HG03521 (cell line): ENCODE results near the gene RAI1.
"Not testable (repeated sequence)": the region's sequence is repeated elsewhere in the genome, so short reads cannot be mapped to it uniquely, and the experiment has no call there.

Source experiments
- ATAC-seq: cut with Tn5 transposase; IDR thresholded peaks from one replicate; pipeline ENCODE4 v1.9.1; 2021; ENCODE audit warnings: mild to moderate bottlenecking, moderate library complexity; ENCODE audit not compliant: unreplicated experiment

RAI1 gene

DNA sequence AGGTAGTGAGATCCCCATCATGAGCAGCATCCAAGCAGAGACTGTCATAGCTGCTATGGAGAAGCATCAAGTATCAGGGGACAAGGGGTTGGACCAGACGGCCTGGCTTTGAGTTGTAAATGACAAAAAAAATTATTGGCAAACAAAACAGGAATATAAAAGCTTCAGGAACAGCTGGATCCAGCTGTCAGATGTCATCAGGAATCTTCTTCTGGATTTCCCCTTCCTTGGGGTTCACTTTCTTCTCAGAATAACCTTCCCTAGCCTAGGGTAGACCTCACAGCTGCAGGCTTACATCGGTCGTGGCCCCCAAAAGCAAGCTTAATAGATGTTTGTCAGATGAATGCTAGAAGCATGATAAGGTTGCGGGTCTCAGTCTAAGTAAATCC lies 17.2 kb upstream of the RAI1 start:
- ATAC-seq: no peak

- no peak for ATAC-seq
These were observed 16.0 kb upstream of the RAI1 start for GRCh38 chr17:17665255-17665654.

- ATAC-seq: no peak
These were observed 15.0 kb upstream of the RAI1 start for GRCh38 chr17:17666111-17666714.

DNA sequence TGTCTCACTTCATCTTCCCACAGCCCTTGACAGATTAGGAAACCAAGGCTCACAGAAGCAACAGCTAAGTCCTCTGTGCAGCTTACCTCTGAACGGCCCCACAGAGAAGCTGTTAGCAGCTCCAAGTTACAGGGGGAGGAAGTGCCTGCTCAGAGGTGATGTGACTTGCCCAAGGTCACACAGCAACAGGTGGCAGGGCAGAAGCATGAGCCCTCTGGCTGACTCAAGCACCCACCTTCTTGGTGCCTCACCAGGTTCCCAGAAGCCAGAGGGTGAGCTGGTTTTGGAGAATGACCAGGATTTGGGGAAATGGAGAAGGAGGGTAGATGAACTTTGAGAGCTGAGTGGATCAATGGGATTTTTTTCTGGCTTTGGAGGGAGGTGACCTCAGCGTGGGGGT lies 14.0 kb upstream of the RAI1 start:
- no peak for ATAC-seq

DNA sequence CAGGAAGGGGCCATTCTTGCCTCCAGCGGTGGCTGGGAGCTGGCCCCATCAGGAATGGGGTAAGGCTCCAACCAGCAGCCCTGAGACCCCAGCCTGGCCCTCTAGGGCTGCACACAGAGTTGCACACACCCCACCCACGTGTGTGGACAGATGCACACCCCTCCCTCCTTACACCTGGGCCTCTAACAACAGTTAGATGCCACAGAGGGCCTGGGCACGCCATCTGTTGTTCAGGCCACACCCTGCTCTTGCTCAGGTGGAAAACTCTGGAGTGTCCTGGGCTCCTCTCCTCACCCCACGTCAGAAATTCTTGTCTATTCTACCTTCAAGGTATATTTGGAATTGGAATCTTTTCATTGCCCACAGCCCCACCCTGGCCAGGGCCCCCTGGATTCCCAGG lies 13.3 kb upstream of the RAI1 start:
- no peak for ATAC-seq

DNA sequence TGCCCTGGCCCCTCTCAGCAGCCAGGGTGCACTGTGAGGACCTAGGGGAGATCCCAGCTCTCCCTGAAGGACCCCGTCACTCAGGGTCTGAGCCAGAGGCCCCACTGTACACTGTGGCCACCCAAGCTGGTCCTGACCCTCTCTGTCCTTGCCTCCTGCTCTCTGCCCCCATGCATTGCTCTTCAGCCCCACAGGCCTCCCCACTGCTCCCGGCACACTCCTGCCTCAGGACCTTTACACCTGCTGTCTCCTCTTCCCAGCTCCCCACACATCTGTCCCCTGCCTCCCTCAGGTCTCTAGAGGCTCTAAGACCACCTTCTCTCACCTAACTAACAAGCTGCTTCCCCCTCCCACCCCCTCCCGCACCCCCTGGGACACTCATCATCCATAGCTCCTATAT lies 12.9 kb upstream of the RAI1 start:
- ATAC-seq: no peak

GRCh38 chr17:17668775-17669579 lies 12.3 kb upstream of the RAI1 start:
- no peak for ATAC-seq

DNA sequence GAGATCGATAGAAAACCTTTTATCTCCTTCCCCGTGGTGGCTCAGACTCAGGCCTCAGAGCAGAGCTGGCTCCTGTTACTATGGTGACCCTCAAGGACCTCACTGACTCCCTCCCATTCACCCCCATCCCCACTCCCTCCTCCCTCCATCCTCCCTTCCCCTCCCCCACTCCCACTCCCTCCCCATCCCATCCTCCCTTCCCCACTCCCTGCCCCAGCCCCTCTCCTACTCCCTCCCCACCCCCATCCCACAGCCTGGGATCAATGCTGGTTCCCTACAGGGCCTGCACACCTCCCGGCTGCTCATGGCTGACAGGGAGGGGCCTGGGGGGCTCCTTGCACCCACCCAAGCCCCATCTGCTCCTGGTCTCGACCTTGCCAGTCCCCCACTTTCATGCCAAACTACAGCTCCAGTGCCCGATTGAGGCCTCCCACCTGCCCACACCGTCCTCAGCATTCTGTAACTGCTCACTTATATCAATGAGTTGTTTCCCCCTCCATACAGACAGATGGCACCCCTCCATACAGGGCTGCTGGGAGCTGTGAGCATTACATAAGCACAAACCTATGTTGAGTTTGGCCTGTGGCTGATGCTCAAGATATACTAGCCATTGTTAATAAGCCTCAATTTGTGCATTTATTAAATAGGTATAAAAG lies 11.6 kb upstream of the RAI1 start:
- no peak for ATAC-seq

GRCh38 chr17:17670701-17671305 lies 10.5 kb upstream of the RAI1 start:
- ATAC-seq: no peak

- no peak for ATAC-seq
These were observed 9.7 kb upstream of the RAI1 start for GRCh38 chr17:17671369-17672129.

DNA sequence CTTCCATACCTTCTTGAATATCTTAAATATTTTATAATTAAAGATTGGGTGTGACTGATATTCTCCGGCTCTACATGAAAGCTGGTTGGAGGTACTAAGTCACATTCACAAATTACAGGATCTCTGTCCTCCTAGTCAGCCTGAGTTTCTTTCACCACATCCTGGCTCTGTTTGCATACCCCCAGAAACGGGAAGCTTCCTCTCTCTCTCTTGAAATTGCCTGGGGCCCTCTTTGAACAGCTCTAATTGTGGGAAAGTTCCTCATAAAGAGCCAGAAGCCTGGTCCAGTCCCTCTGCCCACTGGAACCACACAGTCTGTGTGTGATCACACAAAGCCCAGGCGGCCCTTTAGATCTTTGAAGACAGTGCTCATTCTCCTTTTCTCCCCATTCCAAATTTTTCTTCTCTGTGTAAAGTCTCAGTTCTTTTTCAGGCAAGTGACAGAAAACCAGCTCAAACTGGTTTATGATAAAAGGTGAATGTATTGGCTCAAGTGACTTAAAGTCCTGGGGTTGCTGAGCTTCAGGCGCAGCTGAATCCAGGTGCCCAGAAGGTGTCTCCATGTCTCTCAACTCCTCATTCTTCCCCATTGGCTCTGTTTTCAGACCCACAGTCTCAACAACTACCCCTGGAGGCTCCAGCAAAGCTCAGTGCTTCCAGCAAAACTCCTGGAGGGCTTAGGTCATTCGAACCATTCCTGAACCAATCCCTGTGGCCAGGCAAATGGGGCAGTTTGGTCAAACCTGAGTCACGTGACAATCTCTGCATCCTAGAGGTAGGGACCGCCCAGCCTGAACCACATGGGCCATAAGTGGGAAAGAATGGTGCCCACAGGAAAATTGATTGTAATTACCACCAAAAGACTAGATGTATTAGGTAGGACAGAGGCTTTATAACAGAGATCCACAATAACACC lies 8.5 kb upstream of the RAI1 start:
- ATAC-seq: no peak

- ATAC-seq: no peak
These were observed 5.8 kb upstream of the RAI1 start for GRCh38 chr17:17675416-17675815.

- ATAC-seq: no peak
These were observed 5.2 kb upstream of the RAI1 start for GRCh38 chr17:17675925-17676534.

DNA sequence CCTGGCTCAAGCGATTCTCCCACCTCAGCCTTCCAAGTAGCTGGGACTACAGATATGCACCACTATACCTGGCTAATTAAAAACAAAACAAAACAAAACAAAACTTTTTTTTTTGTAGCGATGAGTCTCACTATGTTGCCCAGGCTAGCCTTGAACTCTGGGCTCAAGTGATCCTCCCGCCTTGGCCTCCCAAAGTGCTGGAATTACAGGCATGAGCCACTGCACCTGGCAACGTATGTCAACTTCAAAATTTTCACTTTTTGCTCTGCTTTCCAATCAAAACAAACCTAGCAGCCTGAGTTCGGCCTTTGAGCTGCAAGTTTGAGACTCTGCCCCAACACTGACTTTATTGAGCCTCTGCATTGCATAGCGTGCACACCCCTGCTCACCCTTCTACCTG lies 4.5 kb upstream of the RAI1 start:
- ATAC-seq: no peak

GRCh38 chr17:17677299-17678040 lies 3.8 kb upstream of the RAI1 start:
- ATAC-seq: no peak

- ATAC-seq: not testable (repeated sequence)
These were observed 3.1 kb upstream of the RAI1 start for GRCh38 chr17:17678063-17678699.

DNA sequence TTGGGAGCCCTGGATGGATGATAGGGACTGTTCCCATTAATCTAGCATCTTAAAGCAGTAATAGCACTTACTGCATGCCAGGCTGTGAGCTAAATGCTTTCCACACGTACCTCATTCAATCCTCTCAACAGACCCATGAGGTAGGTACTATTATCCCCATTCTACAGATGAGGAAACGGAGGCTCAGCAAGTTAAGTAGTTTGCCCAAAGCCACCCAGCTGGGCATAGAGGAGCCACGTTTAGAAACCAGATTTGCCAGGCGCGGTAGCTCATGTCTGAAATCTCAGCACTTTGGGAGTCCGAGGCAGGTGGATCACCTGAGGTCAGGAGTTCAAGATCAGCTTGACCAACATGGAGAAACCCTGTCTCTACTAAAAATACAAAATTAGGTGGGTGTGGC lies 2.0 kb upstream of the RAI1 start:
- ATAC-seq: no peak

DNA sequence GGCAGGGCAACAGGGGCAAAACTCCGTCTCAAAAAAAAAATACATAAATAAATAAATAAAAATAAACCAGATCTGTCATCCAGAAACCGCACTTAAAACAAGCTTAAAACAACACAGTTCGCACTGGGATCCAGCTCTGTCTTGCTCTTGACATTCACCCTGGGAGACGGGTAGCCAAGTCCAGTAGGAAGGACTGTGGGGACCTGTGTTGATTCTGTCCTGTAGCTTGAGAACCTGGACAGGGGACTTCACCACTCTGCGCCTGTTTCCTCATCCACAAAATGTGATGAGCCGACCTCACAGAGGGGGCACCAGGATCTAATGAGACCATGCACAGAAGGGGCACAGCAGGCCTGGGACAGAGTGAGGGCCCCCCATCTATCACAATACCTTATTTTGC lies 1.5 kb upstream of the RAI1 start:
- no peak for ATAC-seq
